ENCODE measurements around the gene TOMM20.
A peak's percentile ranks its signal among the peaks of the same experiment; 100 is the strongest.

Gene TOMM20

DNA sequence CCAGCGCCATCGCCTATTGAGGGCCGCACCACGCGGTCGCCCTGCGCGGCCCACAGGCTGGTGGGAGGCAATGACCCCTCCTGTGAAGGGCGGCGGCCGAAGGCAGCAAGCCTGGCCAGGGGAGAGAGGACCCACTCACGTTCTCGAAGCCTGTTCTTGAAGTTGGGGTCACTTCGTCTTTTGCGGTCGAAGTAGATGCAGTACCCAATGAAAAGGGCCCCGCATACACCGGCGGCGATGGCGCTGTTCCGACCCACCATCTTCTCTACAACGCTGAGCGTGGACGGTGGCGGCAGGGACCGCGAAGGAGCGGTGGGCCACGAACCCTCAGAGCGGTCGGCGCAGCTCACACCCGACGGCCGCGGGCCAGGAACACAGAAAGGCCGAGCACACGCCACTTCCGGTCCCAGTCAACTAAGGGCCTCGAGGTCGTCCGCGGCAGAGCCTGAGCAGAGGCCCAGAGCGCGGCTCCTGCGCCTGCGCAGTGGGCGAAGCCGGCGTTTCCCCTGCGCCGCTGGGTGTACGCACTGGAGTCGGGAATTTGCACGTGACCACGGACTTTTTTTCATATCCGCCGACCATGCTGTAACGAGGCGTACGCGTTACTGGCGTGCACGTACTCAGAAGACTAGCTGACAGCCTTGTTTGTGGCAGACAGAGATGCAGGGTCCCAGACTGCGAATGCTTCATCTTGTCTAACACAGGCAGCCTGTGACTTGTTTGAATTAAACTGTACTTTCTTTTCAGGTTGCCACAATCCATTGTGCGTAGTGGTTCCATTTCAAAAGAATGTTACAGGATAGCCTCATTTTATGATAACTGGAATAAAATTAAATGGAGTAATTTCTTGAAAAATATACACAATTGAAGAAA is at the start of gene TOMM20 (continued):
- no peak for TF ChIP-seq SALL2 (tag by site-specific recombination; IDR thresholded peaks at IDR 0.05; ENCODE audit: borderline replicate concordance)
- TF ChIP-seq, protein P1, sequence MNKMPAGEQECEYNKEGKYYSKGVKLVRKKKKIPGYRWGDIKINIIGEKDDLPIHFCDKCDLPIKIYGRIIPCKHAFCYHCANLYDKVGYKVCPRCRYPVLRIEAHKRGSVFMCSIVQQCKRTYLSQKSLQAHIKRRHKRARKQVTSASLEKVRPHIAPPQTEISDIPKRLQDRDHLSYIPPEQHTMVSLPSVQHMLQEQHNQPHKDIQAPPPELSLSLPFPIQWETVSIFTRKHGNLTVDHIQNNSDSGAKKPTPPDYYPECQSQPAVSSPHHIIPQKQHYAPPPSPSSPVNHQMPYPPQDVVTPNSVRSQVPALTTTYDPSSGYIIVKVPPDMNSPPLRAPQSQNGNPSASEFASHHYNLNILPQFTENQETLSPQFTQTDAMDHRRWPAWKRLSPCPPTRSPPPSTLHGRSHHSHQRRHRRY (tag by site-specific recombination; IDR thresholded peaks at IDR 0.05), result no peak
- TF ChIP-seq ZNF248 (tag by site-specific recombination; IDR thresholded peaks at IDR 0.05), result no peak
- TF ChIP-seq ZNF133 (tag by site-specific recombination; IDR thresholded peaks at IDR 0.05), result no peak
- TF ChIP-seq ZNF830 (tag by site-specific recombination; IDR thresholded peaks at IDR 0.05; ENCODE audit: low read depth), result no peak
- peak; percentile 88 for TF ChIP-seq ZEB2 (tag by site-specific recombination; IDR thresholded peaks at IDR 0.05)
- no peak for TF ChIP-seq ZNF404 (tag by site-specific recombination; IDR thresholded peaks at IDR 0.05)
- peak; percentile 49; the same call in 1 of the 2 replicates for TF ChIP-seq KLF10 (tag by site-specific recombination; IDR thresholded peaks at IDR 0.05)
- TF ChIP-seq KLF8 (tag by site-specific recombination; IDR thresholded peaks at IDR 0.05), result peak; percentile 78; the same call in 1 of the 2 replicates
- peak; percentile 65 for TF ChIP-seq ZNF341 (tag by site-specific recombination; IDR thresholded peaks at IDR 0.05; ENCODE audit: low read depth)
- no peak for TF ChIP-seq ZNF302 (tag by site-specific recombination; IDR thresholded peaks at IDR 0.05; ENCODE audit: low read depth)
- TF ChIP-seq KLF9 (tag by site-specific recombination; IDR thresholded peaks at IDR 0.05; ENCODE audit: low read depth), result no peak
- TF ChIP-seq ZNF610 (tag by site-specific recombination; IDR thresholded peaks at IDR 0.05; ENCODE audit: borderline replicate concordance), result peak; percentile 86; the same call in 1 of the 2 replicates
- peak; percentile 56; the same call in 1 of the 2 replicates for TF ChIP-seq BCL11A (tag by site-specific recombination; IDR thresholded peaks at IDR 0.05; ENCODE audit: low read depth)
- peak; percentile 86 for TF ChIP-seq ZSCAN30 (tag by site-specific recombination; IDR thresholded peaks at IDR 0.05)
- TF ChIP-seq ZNF391 (tag by site-specific recombination; IDR thresholded peaks at IDR 0.05; ENCODE audit: borderline replicate concordance, low read depth), result peak; percentile 46; the same call in 1 of the 2 replicates
- TF ChIP-seq ZNF707 (tag by site-specific recombination; IDR thresholded peaks at IDR 0.05), result no peak
- TF ChIP-seq ZNF664 (tag by site-specific recombination; IDR thresholded peaks at IDR 0.05), result no peak
- no peak for TF ChIP-seq GFI1B (tag by site-specific recombination; IDR thresholded peaks at IDR 0.05)
- peak; percentile 70; the same call in 1 of the 2 replicates for TF ChIP-seq ZNF558 (tag by site-specific recombination; IDR thresholded peaks at IDR 0.05)
- TF ChIP-seq ZNF555 (tag by site-specific recombination; conservative IDR thresholded peaks at IDR 0.05), result no peak
- TF ChIP-seq ZNF701 (tag by site-specific recombination; IDR thresholded peaks at IDR 0.05), result no peak
- no peak for TF ChIP-seq ZNF510 (tag by site-specific recombination; IDR thresholded peaks at IDR 0.05; ENCODE audit: insufficient replicate concordance)
- no peak for TF ChIP-seq ZNF433 (tag by site-specific recombination; IDR thresholded peaks at IDR 0.05; ENCODE audit: low read depth)
- TF ChIP-seq, protein P2, sequence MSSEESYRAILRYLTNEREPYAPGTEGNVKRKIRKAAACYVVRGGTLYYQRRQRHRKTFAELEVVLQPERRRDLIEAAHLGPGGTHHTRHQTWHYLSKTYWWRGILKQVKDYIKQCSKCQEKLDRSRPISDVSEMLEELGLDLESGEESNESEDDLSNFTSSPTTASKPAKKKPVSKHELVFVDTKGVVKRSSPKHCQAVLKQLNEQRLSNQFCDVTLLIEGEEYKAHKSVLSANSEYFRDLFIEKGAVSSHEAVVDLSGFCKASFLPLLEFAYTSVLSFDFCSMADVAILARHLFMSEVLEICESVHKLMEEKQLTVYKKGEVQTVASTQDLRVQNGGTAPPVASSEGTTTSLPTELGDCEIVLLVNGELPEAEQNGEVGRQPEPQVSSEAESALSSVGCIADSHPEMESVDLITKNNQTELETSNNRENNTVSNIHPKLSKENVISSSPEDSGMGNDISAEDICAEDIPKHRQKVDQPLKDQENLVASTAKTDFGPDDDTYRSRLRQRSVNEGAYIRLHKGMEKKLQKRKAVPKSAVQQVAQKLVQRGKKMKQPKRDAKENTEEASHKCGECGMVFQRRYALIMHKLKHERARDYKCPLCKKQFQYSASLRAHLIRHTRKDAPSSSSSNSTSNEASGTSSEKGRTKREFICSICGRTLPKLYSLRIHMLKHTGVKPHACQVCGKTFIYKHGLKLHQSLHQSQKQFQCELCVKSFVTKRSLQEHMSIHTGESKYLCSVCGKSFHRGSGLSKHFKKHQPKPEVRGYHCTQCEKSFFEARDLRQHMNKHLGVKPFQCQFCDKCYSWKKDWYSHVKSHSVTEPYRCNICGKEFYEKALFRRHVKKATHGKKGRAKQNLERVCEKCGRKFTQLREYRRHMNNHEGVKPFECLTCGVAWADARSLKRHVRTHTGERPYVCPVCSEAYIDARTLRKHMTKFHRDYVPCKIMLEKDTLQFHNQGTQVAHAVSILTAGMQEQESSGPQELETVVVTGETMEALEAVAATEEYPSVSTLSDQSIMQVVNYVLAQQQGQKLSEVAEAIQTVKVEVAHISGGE (tag by site-specific recombination; conservative IDR thresholded peaks at IDR 0.05; ENCODE audit: low read depth), result peak; percentile 98
- TF ChIP-seq, protein P3, sequence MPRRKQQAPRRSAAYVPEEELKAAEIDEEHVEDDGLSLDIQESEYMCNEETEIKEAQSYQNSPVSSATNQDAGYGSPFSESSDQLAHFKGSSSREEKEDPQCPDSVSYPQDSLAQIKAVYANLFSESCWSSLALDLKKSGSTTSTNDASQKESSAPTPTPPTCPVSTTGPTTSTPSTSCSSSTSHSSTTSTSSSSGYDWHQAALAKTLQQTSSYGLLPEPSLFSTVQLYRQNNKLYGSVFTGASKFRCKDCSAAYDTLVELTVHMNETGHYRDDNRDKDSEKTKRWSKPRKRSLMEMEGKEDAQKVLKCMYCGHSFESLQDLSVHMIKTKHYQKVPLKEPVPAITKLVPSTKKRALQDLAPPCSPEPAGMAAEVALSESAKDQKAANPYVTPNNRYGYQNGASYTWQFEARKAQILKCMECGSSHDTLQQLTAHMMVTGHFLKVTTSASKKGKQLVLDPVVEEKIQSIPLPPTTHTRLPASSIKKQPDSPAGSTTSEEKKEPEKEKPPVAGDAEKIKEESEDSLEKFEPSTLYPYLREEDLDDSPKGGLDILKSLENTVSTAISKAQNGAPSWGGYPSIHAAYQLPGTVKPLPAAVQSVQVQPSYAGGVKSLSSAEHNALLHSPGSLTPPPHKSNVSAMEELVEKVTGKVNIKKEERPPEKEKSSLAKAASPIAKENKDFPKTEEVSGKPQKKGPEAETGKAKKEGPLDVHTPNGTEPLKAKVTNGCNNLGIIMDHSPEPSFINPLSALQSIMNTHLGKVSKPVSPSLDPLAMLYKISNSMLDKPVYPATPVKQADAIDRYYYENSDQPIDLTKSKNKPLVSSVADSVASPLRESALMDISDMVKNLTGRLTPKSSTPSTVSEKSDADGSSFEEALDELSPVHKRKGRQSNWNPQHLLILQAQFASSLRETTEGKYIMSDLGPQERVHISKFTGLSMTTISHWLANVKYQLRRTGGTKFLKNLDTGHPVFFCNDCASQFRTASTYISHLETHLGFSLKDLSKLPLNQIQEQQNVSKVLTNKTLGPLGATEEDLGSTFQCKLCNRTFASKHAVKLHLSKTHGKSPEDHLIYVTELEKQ (tag by site-specific recombination; IDR thresholded peaks at IDR 0.05; ENCODE audit: borderline replicate concordance), result no peak; the same call in none of the 2 replicates
- TF ChIP-seq EGR2 (tag by site-specific recombination; IDR thresholded peaks at IDR 0.05; ENCODE audit: low read depth), result peak; percentile 77
- no peak for TF ChIP-seq ZNF23 (tag by site-specific recombination; IDR thresholded peaks at IDR 0.05; ENCODE audit: borderline replicate concordance)
- 0 out of 2 replicates have a peak, but pooled peaks have one; percentile 8 for TF ChIP-seq ZNF626 (tag by site-specific recombination; IDR thresholded peaks at IDR 0.05)
- TF ChIP-seq MYNN (tag by site-specific recombination; IDR thresholded peaks at IDR 0.05; ENCODE audit: borderline replicate concordance), result no peak
- TF ChIP-seq ZBTB1 (tag by site-specific recombination; IDR thresholded peaks at IDR 0.05), result no peak
- no peak for TF ChIP-seq ZNF211 (tag by site-specific recombination; IDR thresholded peaks at IDR 0.05; ENCODE audit: low read depth)
